Naive thymus-derived CD4-positive, alpha-beta T cell (primary cell): Measurements from ENCODE around the gene F7. TPM values are rescaled to one million over a fixed set of nuclear protein-coding genes. Genes with fewer than 3 reads are reported as not detected.

Experiments
- ATAC-seq: fragments of 150-1000 bp; cut with Tn5 transposase; 2 replicates; pipeline ENCODE4 v1.10.0; 2021; ENCODE audit warnings: mild to moderate bottlenecking, moderate library complexity
- CTCF ChIA-PET: fragments of 350-600 bp; sonication (Branson Sonifier 250); formaldehyde crosslinking; loops from one replicate; lab custom pipeline; 2021; ENCODE audit warnings: antibody characterized with exemption; lab: Charles Lee
- POLR2A ChIA-PET: fragments of 350-600 bp; sonication (Branson Sonifier 250); formaldehyde crosslinking; loops from one replicate; lab custom pipeline; 2021; ENCODE audit warnings: antibody characterized with exemption, inconsistent platforms; lab: Charles Lee
- DNase-seq, 9 donors: peaks; one replicate each; pipeline versions ENCODE4 v3.0.0 to v3.0.0-alpha.2; 2020 to 2022; ENCODE audit warnings: mixed read lengths in 1 of 9
- H3K27ac ChIP-seq: one replicate; pipeline ENCODE4 v1.7.0; 2013; ENCODE audit warnings: mild to moderate bottlenecking, low read depth, low read length, moderate library complexity
- H3K27me3 ChIP-seq, 2 donors: one replicate each; pipeline ENCODE4 v1.7.0; 2013; ENCODE audit warnings: low read length in 2 of 2, mild to moderate bottlenecking in 2 of 2, moderate library complexity in 2 of 2; ENCODE audit not compliant: control insufficient read depth in 2 of 2, insufficient read depth in 2 of 2
- H3K36me3 ChIP-seq, 3 experiments: 1 replicate in 2 of 3; 2 replicates in 1 of 3; pipeline ENCODE4 v1.7.0; 2013; ENCODE audit warnings: low read length in 3 of 3, mild to moderate bottlenecking in 3 of 3, moderate library complexity in 1 of 3; ENCODE audit not compliant: insufficient read depth in 3 of 3, control insufficient read depth in 2 of 3
- H3K4me1 ChIP-seq, 2 donors: one replicate each; pipeline ENCODE4 v1.7.0; 2013; ENCODE audit warnings: low read length in 2 of 2, mild to moderate bottlenecking in 2 of 2, moderate library complexity in 1 of 2; ENCODE audit not compliant: control insufficient read depth in 2 of 2, insufficient read depth in 2 of 2
- H3K4me3 ChIP-seq: 2 replicates; pipeline ENCODE4 v1.7.0; 2013; ENCODE audit warnings: mild to moderate bottlenecking, low read length
- H3K9me3 ChIP-seq, 3 experiments: 1 replicate in 2 of 3; 2 replicates in 1 of 3; pipeline ENCODE4 v1.7.0; 2013; ENCODE audit warnings: low read length in 3 of 3; ENCODE audit not compliant: control insufficient read depth in 2 of 3
- H3K27ac Mint-ChIP-seq, 9 donors: one replicate each; pipeline ENCODE4 v1.8.0; 2020 to 2022; ENCODE audit warnings: mixed read lengths in 9 of 9, mild to moderate bottlenecking in 8 of 9, moderate library complexity in 5 of 9, inconsistent platforms in 2 of 9
- H3K27me3 Mint-ChIP-seq, 5 donors: one replicate each; pipeline ENCODE4 v1.8.0; 2021 to 2022; ENCODE audit warnings: mixed read lengths in 5 of 5, mild to moderate bottlenecking in 1 of 5
- H3K36me3 Mint-ChIP-seq, 5 donors: one replicate each; pipeline ENCODE4 v1.8.0; 2020 to 2022; ENCODE audit warnings: mixed read lengths in 5 of 5, mild to moderate bottlenecking in 3 of 5, inconsistent platforms in 1 of 5
- H3K4me1 Mint-ChIP-seq, 7 donors: one replicate each; pipeline ENCODE4 v1.8.0; 2020 to 2022; ENCODE audit warnings: mixed read lengths in 7 of 7, mild to moderate bottlenecking in 3 of 7, inconsistent platforms in 1 of 7
- H3K4me3 Mint-ChIP-seq, 10 donors: one replicate each; pipeline ENCODE4 v1.8.0; 2020 to 2022; ENCODE audit warnings: mild to moderate bottlenecking in 10 of 10, mixed read lengths in 10 of 10, moderate library complexity in 6 of 10, inconsistent platforms in 2 of 10
- H3K9me3 Mint-ChIP-seq, 11 donors: one replicate each; pipeline ENCODE4 v1.8.0; 2020 to 2022; ENCODE audit warnings: mixed read lengths in 11 of 11, mild to moderate bottlenecking in 4 of 11, inconsistent platforms in 1 of 11, moderate library complexity in 1 of 11
- intact Hi-C, 2 donors: fragments of 100-400 bp; cut with micrococcal nuclease; formaldehyde crosslinking; loops; one replicate each; pipeline ENCODE4 v1.15.1; 2023
- polyA plus RNA-seq, 2 donors: library from polyadenylated mRNA; unstranded; fragments of 300-500 nt; fragmentation: Illumina TruSeq; gene quantifications; one replicate each; pipeline ENCODE4 v1.2.3, GENCODE V29; 2021
- total RNA-seq, 6 experiments: library from RNA in 5 of 6; stranded (reverse) in 5 of 6; gene quantifications; 1 replicate in 5 of 6; 2 replicates in 1 of 6; pipeline ENCODE4 v1.2.3 and lab custom pipeline; 2021 to 2026

The F7 gene
- total and polyA plus RNA-seq, 7 experiments from 2014 or later = 0.40 TPM; not detected in 6

DNA sequence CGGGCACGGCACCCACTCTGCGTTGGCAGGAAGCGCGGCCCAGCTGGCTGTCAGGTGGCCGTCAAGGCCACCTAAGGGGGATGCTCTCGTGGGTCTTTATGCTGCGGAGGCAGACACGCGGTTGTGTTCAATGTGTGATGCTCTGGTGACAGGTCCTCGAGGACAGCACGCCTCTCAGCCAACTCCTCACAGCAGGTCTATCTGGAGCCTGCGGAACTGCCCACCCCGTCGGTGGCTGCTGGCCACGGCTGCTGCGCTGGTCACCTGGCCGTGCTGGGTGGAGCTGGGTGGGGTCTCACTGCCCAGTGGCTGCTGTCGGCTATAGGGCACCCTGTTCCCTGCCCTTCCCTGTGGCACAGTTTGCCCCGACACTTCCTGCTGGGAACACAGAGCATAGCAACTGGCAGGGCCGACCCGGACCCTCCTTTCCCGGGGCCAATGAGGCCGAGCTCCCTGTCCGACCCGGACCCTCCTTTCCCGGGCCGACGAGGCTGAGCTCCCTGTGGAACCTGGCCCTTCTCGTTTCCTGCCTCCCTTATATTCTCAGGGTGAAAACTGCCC is 14.3 kb upstream of the F7 start:
- Mint-ChIP-seq H3K4me3 (no peak overlapping the region), H3K9me3 (no peaks in the 10 kb centered on the region), H3K27me3 (no peaks in the 10 kb centered on the region), H3K27ac (no peak overlapping the region), H3K36me3 (peaks cover 0 to 17% (median 0%) of the 10 kb centered on the region in 5 donors), H3K4me1 (peaks cover 0 to 2% (median 0%) of the 10 kb centered on the region in 7 donors)
- Histone ChIP-seq H3K4me1 (no peaks in the 10 kb centered on the region), H3K36me3 (peaks cover 0 to 30% (median 0%) of the 10 kb centered on the region in 3 experiments), H3K4me3 (no peak overlapping the region), H3K27me3 (no peaks in the 10 kb centered on the region), H3K27ac (no peak overlapping the region), H3K9me3 (no peaks in the 10 kb centered on the region)
- DNase-seq (no peak), ATAC-seq (no peak)
- intact Hi-C loops = no loop called here
- ChIA-PET CTCF (no interaction called here), POLR2A (no interaction called here)

GRCh38 chr13:113091891-113092775 is 13.5 kb upstream of the F7 start:
- Histone ChIP-seq H3K27ac (no peak overlapping the region), H3K9me3 (no peaks in the 10 kb centered on the region), H3K27me3 (no peaks in the 10 kb centered on the region), H3K4me3 (no peak overlapping the region), H3K4me1 (no peaks in the 10 kb centered on the region), H3K36me3 (peaks cover 0 to 28% (median 0%) of the 10 kb centered on the region in 3 experiments)
- Mint-ChIP-seq H3K36me3 (peaks cover 0 to 9% (median 0%) of the 10 kb centered on the region in 5 donors), H3K27ac (no peak overlapping the region), H3K9me3 (no peaks in the 10 kb centered on the region), H3K4me1 (peaks cover 0 to 2% (median 0%) of the 10 kb centered on the region in 7 donors), H3K27me3 (no peaks in the 10 kb centered on the region), H3K4me3 (no peak overlapping the region)
- DNase-seq = no peak
- no peak for ATAC-seq
- intact Hi-C loops = no loop called here
- CTCF ChIA-PET = no interaction called here
- POLR2A ChIA-PET = no interaction called here

- no peaks in the 10 kb centered on the region for H3K9me3 Mint-ChIP-seq
- ATAC-seq = no peak
- POLR2A ChIA-PET = no interaction called here
Measured at GRCh38 chr13:113092776-113093579, 12.6 kb upstream of the F7 start.

DNA sequence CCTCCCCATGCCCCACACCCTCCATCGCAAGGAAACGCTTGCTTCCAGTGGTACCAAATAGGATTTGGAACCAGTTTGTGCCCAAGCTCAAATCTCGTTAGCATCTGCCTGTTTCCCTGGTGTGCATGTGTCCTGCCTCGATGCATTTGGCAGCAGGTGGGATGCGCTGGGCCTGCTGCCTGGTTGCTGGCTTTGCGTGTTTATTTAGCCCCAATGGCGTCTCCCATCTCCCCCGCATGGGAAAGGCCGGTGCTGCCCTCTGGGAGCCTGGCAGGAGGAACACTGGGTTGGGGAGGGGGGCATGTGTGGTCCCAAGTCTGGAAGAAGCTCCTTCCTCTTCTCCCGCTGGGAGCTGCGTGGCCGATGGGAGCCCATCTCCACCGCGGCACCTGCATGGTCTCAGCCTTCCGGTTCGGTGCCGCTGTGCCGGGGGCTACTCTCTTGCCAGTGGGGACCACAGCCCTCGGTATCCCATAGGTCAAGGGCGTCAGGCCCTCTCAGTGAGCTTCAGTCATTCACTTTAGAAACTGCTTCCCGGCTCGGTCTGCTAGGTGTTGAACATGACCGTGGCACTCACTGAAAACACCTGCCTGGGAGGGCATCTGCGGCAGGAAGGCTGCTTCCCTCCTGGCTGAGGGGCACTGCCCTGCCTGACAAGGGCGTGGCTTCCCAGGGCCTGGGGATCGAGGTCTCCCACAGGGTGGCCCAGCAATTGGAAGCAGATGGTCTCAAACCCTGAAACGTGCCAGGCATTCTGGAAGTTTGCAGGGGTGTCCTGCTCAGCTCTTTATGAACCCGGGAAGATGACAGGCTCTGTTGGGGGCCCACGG is 11.8 kb upstream of the F7 start:
- no peak overlapping the region for H3K4me3 Mint-ChIP-seq
- H3K36me3 Mint-ChIP-seq = peaks cover 0 to 16% (median 0%) of the 10 kb centered on the region in 5 donors
- H3K9me3 Mint-ChIP-seq = no peaks in the 10 kb centered on the region
- peaks cover 0 to 2% (median 0%) of the 10 kb centered on the region in 7 donors for H3K4me1 Mint-ChIP-seq
- no peak overlapping the region for H3K4me3 ChIP-seq
- H3K4me1 ChIP-seq = no peaks in the 10 kb centered on the region
- H3K27ac Mint-ChIP-seq = no peak overlapping the region
- peaks cover 0 to 16% (median 0%) of the 10 kb centered on the region in 3 experiments for H3K36me3 ChIP-seq
- intact Hi-C loops = no loop called here
- no peak for ATAC-seq
- H3K27ac ChIP-seq = no peak overlapping the region
- DNase-seq = no peak
- H3K9me3 ChIP-seq = no peaks in the 10 kb centered on the region
- H3K27me3 Mint-ChIP-seq = no peaks in the 10 kb centered on the region
- ChIA-PET CTCF (no interaction called here), POLR2A (interaction anchor here (0.6 kb wide), 1 partner anchor 125 kb away, joined by 3 read pairs; no protein-coding TSS in a partner anchor)
- no peaks in the 10 kb centered on the region for H3K27me3 ChIP-seq

More at GRCh38 chr13:113092776-113093579, 12.6 kb upstream of the F7 start:
- Mint-ChIP-seq H3K27me3 (no peaks in the 10 kb centered on the region), H3K36me3 (peaks cover 0 to 8% (median 0%) of the 10 kb centered on the region in 5 donors), H3K27ac (no peak overlapping the region), H3K4me1 (peaks cover 0 to 2% (median 0%) of the 10 kb centered on the region in 7 donors), H3K4me3 (no peak overlapping the region)
- H3K4me3 ChIP-seq = no peak overlapping the region
- no peak overlapping the region for H3K27ac ChIP-seq
- H3K36me3 ChIP-seq = peaks cover 0 to 20% (median 0%) of the 10 kb centered on the region in 3 experiments
- intact Hi-C loops = no loop called here
- DNase-seq = no peak
- H3K9me3 ChIP-seq = no peaks in the 10 kb centered on the region
- H3K27me3 ChIP-seq = no peaks in the 10 kb centered on the region
- H3K4me1 ChIP-seq = no peaks in the 10 kb centered on the region
- CTCF ChIA-PET = no interaction called here

GRCh38 chr13:113094410-113094800 is 11.2 kb upstream of the F7 start:
- DNase-seq = no peak
- intact Hi-C loops = no loop called here
- no peaks in the 10 kb centered on the region for H3K27me3 ChIP-seq
- ChIA-PET CTCF (no interaction called here), POLR2A (interaction anchor here (0.6 kb wide), 1 partner anchor 124 kb away, joined by 3 read pairs; no protein-coding TSS in a partner anchor)
- peaks cover 0 to 12% (median 0%) of the 10 kb centered on the region in 3 experiments for H3K36me3 ChIP-seq
- Mint-ChIP-seq H3K9me3 (no peaks in the 10 kb centered on the region), H3K27ac (no peak overlapping the region), H3K36me3 (peaks cover 0 to 18% (median 0%) of the 10 kb centered on the region in 5 donors), H3K4me3 (no peak overlapping the region), H3K27me3 (no peaks in the 10 kb centered on the region), H3K4me1 (peaks cover 0 to 2% (median 0%) of the 10 kb centered on the region in 7 donors)
- ATAC-seq = no peak
- H3K4me3 ChIP-seq = no peak overlapping the region
- no peaks in the 10 kb centered on the region for H3K4me1 ChIP-seq
- no peak overlapping the region for H3K27ac ChIP-seq
- no peaks in the 10 kb centered on the region for H3K9me3 ChIP-seq
